ENCODE results near the gene LRRC32.

GRCh38 chr11:76636826-76637460, 33.6 kb downstream of the LRRC32 start:
- no peak for TF ChIP-seq CTCF (conservative IDR thresholded peaks at IDR 0.05 in 1 of 2, IDR thresholded peaks at IDR 0.05 in 1 of 2; ENCODE audit: low read depth in 1 of 2, low read length in 2 of 2)
- TF ChIP-seq EZH2 (IDR thresholded peaks at IDR 0.05; ENCODE audit: low read length, missing control alignments), result no peak
